Measurements from ENCODE around the gene TNIP2. TPM values are rescaled to one million over a fixed set of nuclear protein-coding genes. Genes with fewer than 3 reads are reported as not detected.

The TNIP2 gene
- total and polyA plus RNA-seq, 11 donors = 12.6 to 94.5 (median 23.4) TPM

DNA sequence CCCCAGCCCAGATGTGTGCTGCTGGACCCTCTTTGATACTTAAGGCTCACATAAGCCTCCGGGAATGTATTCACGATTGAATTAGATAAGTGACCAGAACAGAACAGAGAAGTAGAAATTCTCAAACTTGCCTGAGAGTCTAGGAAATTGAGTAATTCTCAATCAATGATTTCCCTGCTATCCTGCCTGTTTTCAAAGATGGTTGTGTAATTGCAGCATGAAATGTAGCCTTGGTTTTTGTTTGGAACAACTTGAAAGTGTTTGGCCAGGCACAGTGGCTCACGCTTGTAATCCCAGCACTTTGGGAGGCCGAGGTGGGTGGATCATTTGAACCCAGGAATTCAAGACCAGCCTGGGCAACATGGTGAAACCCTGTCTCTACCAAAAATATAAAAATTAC is 41.2 kb downstream of the TNIP2 start:
- peaks cover 5 to 30% (median 20%) of the 10 kb centered on the region in 12 donors for H3K4me1 ChIP-seq
- 62 to 76% (median 68%) methylated on average over 4 of the region's 4 CpGs for WGBS, 4 donors
- no peaks in the 10 kb centered on the region for H3K9me3 ChIP-seq
- ATAC-seq = no peak
- H3K27ac ChIP-seq = peak overlapping the region in 11 of 12 donors; percentile 47 to 81 (median 67)
- TF ChIP-seq POLR2A (IDR thresholded peaks at IDR 0.05) = no peak
- TF ChIP-seq, protein P1, sequence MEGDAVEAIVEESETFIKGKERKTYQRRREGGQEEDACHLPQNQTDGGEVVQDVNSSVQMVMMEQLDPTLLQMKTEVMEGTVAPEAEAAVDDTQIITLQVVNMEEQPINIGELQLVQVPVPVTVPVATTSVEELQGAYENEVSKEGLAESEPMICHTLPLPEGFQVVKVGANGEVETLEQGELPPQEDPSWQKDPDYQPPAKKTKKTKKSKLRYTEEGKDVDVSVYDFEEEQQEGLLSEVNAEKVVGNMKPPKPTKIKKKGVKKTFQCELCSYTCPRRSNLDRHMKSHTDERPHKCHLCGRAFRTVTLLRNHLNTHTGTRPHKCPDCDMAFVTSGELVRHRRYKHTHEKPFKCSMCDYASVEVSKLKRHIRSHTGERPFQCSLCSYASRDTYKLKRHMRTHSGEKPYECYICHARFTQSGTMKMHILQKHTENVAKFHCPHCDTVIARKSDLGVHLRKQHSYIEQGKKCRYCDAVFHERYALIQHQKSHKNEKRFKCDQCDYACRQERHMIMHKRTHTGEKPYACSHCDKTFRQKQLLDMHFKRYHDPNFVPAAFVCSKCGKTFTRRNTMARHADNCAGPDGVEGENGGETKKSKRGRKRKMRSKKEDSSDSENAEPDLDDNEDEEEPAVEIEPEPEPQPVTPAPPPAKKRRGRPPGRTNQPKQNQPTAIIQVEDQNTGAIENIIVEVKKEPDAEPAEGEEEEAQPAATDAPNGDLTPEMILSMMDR (IDR thresholded peaks at IDR 0.05) = no peak
- no peak for DNase-seq
- H3K4me3 ChIP-seq = no peak overlapping the region
- no peaks in the 10 kb centered on the region for H3K27me3 ChIP-seq
- intact Hi-C loops (cut with DNase I) = no loop called here
- peaks cover under 1 to 49% (median 41%) of the 10 kb centered on the region in 9 donors for H3K36me3 ChIP-seq

DNA sequence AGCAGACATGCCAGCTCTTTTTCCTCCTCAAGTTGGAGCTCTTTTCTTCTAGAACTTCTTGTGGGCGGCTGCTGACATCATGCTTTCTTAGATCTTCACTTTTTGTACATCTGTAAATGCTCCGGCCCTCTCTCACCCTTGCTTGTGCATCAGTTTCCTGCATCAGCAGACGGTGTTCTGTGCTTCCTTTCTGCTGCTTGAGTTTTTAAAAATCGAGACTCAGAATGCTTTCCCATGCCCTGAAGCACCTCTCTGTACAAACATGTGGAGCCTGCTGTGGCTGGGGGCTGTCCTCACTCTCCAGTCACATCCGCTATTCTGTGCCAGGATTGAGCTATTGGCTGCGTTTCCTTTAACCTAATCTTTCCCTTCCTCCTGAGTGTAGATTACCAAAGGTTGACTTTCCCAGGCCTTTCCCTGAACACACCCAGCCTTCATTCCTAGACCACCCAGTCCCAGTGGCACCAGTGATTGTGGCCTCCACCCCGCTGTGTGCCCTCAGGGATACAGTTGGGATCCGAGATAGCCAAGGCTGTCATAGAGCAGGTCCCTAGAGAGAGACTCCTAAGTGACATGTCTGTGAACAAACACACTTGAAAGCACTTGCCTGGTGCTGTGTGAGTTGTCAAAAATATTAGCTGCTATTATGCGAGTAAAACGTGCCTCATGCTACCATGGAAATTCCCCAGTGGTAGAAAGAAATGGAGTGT is 41.9 kb downstream of the TNIP2 start:
- Histone ChIP-seq H3K27me3 (no peaks in the 10 kb centered on the region), H3K27ac (peak overlapping the region; percentile 47 to 83 (median 68)), H3K9me3 (no peaks in the 10 kb centered on the region), H3K4me1 (peaks cover 5 to 30% (median 20%) of the 10 kb centered on the region in 12 donors), H3K4me3 (peak overlapping the region in 1 of 12 donors; percentile 5), H3K36me3 (peaks cover 0 to 47% (median 39%) of the 10 kb centered on the region in 9 donors)
- DNase-seq (peak in 4 of 5 donors; percentile 42 to 71 (median 56)), ATAC-seq (peak; percentile 85 to 93 (median 88))
- intact Hi-C loops (cut with DNase I) = no loop called here
- WGBS, 4 donors = 18 to 34% (median 27%) methylated on average over 10 of the region's 10 CpGs
- TF ChIP-seq, protein P1 (IDR thresholded peaks at IDR 0.05) = peak in 3 of 12 donors; percentile 1 to 22 (median 19)
- TF ChIP-seq POLR2A (IDR thresholded peaks at IDR 0.05) = no peak

DNA sequence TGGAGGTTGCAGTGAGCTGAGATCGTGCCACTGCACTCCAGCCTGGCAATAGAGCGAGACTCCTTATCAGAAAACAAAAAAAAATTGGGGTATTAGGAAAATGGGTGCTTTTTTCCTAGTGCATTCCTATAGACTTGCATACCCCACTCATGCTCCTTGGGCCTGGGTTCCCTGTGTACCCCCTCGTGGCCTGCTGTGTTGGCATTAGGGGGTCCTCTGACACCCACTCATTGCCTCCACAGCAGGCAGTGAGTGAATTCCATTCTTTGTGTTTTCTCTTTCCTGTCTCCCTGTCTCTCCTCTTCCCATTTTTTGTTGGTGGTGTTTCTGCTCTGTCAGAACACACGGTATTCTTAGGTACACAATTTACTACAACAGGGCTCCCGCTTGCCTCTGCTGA is 42.8 kb downstream of the TNIP2 start:
- H3K4me3 ChIP-seq = no peak overlapping the region
- peak overlapping the region; percentile 45 to 83 (median 68) for H3K27ac ChIP-seq
- ATAC-seq (no peak), DNase-seq (no peak)
- no peaks in the 10 kb centered on the region for H3K9me3 ChIP-seq
- TF ChIP-seq POLR2A (IDR thresholded peaks at IDR 0.05) = no peak
- TF ChIP-seq, protein P1 (IDR thresholded peaks at IDR 0.05) = no peak
- WGBS, 4 donors = 84 to 90% (median 89%) methylated on average over 5 of the region's 5 CpGs
- H3K4me1 ChIP-seq = peaks cover 5 to 30% (median 20%) of the 10 kb centered on the region in 12 donors
- H3K36me3 ChIP-seq = peaks cover 0 to 46% (median 35%) of the 10 kb centered on the region in 9 donors
- no peaks in the 10 kb centered on the region for H3K27me3 ChIP-seq
- intact Hi-C loops (cut with DNase I) = no loop called here

GRCh38 chr4:2712261-2712842 is 43.8 kb downstream of the TNIP2 start:
- 83 to 91% (median 88%) methylated on average over 9 of the region's 9 CpGs for WGBS, 4 donors
- TF ChIP-seq, protein P1 (IDR thresholded peaks at IDR 0.05) = no peak
- no peak for TF ChIP-seq POLR2A (IDR thresholded peaks at IDR 0.05)

More at GRCh38 chr4:2712261-2712842, 43.8 kb downstream of the TNIP2 start:
- DNase-seq (no peak), ATAC-seq (no peak)
- H3K4me1 ChIP-seq = peaks cover 5 to 30% (median 20%) of the 10 kb centered on the region in 12 donors
- H3K27me3 ChIP-seq = no peaks in the 10 kb centered on the region
- no peaks in the 10 kb centered on the region for H3K9me3 ChIP-seq
- H3K27ac ChIP-seq = no peak overlapping the region
- H3K36me3 ChIP-seq = peaks cover 0 to 45% (median 35%) of the 10 kb centered on the region in 9 donors
- intact Hi-C loops (cut with DNase I) = no loop called here
- H3K4me3 ChIP-seq = no peak overlapping the region

Data from heart left ventricle (tissue), 16 donors.